HEK293 (cell line): ENCODE data around the gene EDARADD.

Experiments used
- CTCF ChIA-PET: fragments of 350-600 bp; formaldehyde crosslinking; extraction: SDS; loops from one replicate; lab custom pipeline; 2021; ENCODE audit warnings: antibody characterized with exemption; lab: Yijun Ruan, JAX
- POLR2A ChIA-PET: fragments of 300-600 bp; formaldehyde crosslinking; extraction: SDS; loops from one replicate; lab custom pipeline; 2020; ENCODE audit warnings: antibody characterized with exemption, inconsistent platforms; lab: Yijun Ruan, JAX
- H3K27ac ChIP-seq: fragments of 200-500 bp; sonication (Bioruptor generic); 2 replicates; pipeline ENCODE4 v1.5.1; 2014; ENCODE audit warnings: low read depth, low read length, control low read depth, inconsistent platforms; ENCODE audit errors: extremely low read depth
- H3K36me3 ChIP-seq, 2 experiments: fragments of 200-500 bp in 1 of 2; sonication (Bioruptor generic) in 1 of 2; 1 replicate in 1 of 2; 2 replicates in 1 of 2; pipeline ENCODE4 v1.5.1; 2014 to 2017; ENCODE audit warnings: inconsistent platforms in 2 of 2, low read length in 2 of 2; ENCODE audit not compliant: control insufficient read depth in 2 of 2, insufficient read depth in 1 of 2
- H3K4me1 ChIP-seq: fragments of 200-500 bp; sonication (Bioruptor generic); 2 replicates; pipeline ENCODE4 v1.5.1; 2014; ENCODE audit warnings: mild to moderate bottlenecking, low read length, inconsistent platforms; ENCODE audit not compliant: control insufficient read depth, insufficient read depth
- H3K4me3 ChIP-seq: 2 replicates; pipeline ENCODE4 v1.5.1; 2011; ENCODE audit warnings: low read depth, mild to moderate bottlenecking, control low read depth, low read length, moderate library complexity
- H3K9me3 ChIP-seq: fragments of 200-500 bp; sonication (Bioruptor generic); 2 replicates; pipeline ENCODE4 v1.5.1; 2014; ENCODE audit warnings: low read depth, low read length, inconsistent platforms; ENCODE audit not compliant: control insufficient read depth, insufficient read depth
- BCL11A ChIP-seq: fragments of 450-650 bp; formaldehyde crosslinking; IDR thresholded peaks from 2 replicates; pipeline ENCODE4 v1.5.1; 2016; ENCODE audit warnings: low read depth, missing biosample characterization, missing genetic modification characterization
- GFI1B ChIP-seq: fragments of 450-650 bp; formaldehyde crosslinking; IDR thresholded peaks from 2 replicates; pipeline ENCODE4 v1.5.1; 2016; ENCODE audit warnings: missing biosample characterization, missing genetic modification characterization
- GLI2 ChIP-seq: fragments of 450-650 bp; formaldehyde crosslinking; IDR thresholded peaks from 2 replicates; pipeline ENCODE4; 2017; ENCODE audit warnings: missing biosample characterization, missing genetic modification characterization, low read depth, borderline replicate concordance
- REPIN1 ChIP-seq: fragments of 450-650 bp; formaldehyde crosslinking; IDR thresholded peaks from 2 replicates; pipeline ENCODE4 v1.5.1; 2017; ENCODE audit warnings: missing biosample characterization, missing genetic modification characterization, low read depth
- SALL2 ChIP-seq: fragments of 450-650 bp; formaldehyde crosslinking; IDR thresholded peaks from 2 replicates; pipeline ENCODE4 v1.5.0; 2017; ENCODE audit warnings: missing biosample characterization, mild to moderate bottlenecking, missing genetic modification characterization, borderline replicate concordance
- SCRT1 ChIP-seq: fragments of 450-650 bp; formaldehyde crosslinking; IDR thresholded peaks from 2 replicates; pipeline ENCODE4 v1.5.1; 2016; ENCODE audit warnings: missing biosample characterization, missing genetic modification characterization, borderline replicate concordance
- ZBTB20 ChIP-seq: fragments of 450-650 bp; formaldehyde crosslinking; IDR thresholded peaks from 2 replicates; pipeline ENCODE4 v1.5.1; 2016; ENCODE audit warnings: missing biosample characterization, missing genetic modification characterization
- ZNF112 ChIP-seq: fragments of 450-650 bp; formaldehyde crosslinking; IDR thresholded peaks from 2 replicates; pipeline ENCODE4 v1.5.0; 2017; ENCODE audit warnings: missing biosample characterization, missing genetic modification characterization
- ZNF132 ChIP-seq: fragments of 450-650 bp; formaldehyde crosslinking; IDR thresholded peaks from 2 replicates; pipeline ENCODE4 v1.5.1; 2017; ENCODE audit warnings: missing biosample characterization, missing genetic modification characterization, borderline replicate concordance
- ZNF138 ChIP-seq: fragments of 450-650 bp; formaldehyde crosslinking; IDR thresholded peaks from 2 replicates; pipeline ENCODE4 v1.5.1; 2016; ENCODE audit warnings: missing biosample characterization, missing genetic modification characterization, borderline replicate concordance
- ZNF155 ChIP-seq: fragments of 450-650 bp; formaldehyde crosslinking; IDR thresholded peaks from 2 replicates; pipeline ENCODE4 v1.5.1; 2016; ENCODE audit warnings: missing biosample characterization, missing genetic modification characterization
- ZNF157 ChIP-seq: fragments of 450-650 bp; formaldehyde crosslinking; IDR thresholded peaks from 2 replicates; pipeline ENCODE4 v1.5.1; 2016; ENCODE audit warnings: missing biosample characterization, missing genetic modification characterization
- ZNF174 ChIP-seq: fragments of 450-650 bp; formaldehyde crosslinking; IDR thresholded peaks from 2 replicates; pipeline ENCODE4 v1.5.0; 2017; ENCODE audit warnings: missing biosample characterization, mild to moderate bottlenecking, missing genetic modification characterization
- ZNF24 ChIP-seq: fragments of 450-650 bp; formaldehyde crosslinking; IDR thresholded peaks from 2 replicates; pipeline ENCODE4 v1.5.1; 2016; ENCODE audit warnings: missing biosample characterization, missing genetic modification characterization
- ZNF292 ChIP-seq: fragments of 450-650 bp; formaldehyde crosslinking; IDR thresholded peaks from 2 replicates; pipeline ENCODE4 v1.5.1; 2016; ENCODE audit warnings: low read depth, missing biosample characterization, missing genetic modification characterization, borderline replicate concordance
- ZNF350 ChIP-seq: fragments of 450-650 bp; formaldehyde crosslinking; IDR thresholded peaks from 2 replicates; pipeline ENCODE4 v1.5.0; 2017; ENCODE audit warnings: missing biosample characterization, mild to moderate bottlenecking, missing genetic modification characterization
- ZNF354C ChIP-seq: fragments of 450-650 bp; formaldehyde crosslinking; IDR thresholded peaks from 2 replicates; pipeline ENCODE4 v1.5.1; 2016; ENCODE audit warnings: missing biosample characterization, missing genetic modification characterization, low read depth, borderline replicate concordance
- ZNF433 ChIP-seq: fragments of 450-650 bp; formaldehyde crosslinking; IDR thresholded peaks from 2 replicates; pipeline ENCODE4 v1.5.1; 2016; ENCODE audit warnings: missing biosample characterization, missing genetic modification characterization, low read depth
- ZNF549 ChIP-seq: fragments of 450-650 bp; IDR thresholded peaks from 2 replicates; pipeline ENCODE4 v1.5.1; 2018; ENCODE audit warnings: missing biosample characterization, missing genetic modification characterization, mild to moderate bottlenecking, inconsistent platforms, moderate library complexity
- ZNF555 ChIP-seq: fragments of 450-650 bp; formaldehyde crosslinking; conservative IDR thresholded peaks from 2 replicates; pipeline ENCODE4 v1.5.1; 2017; ENCODE audit warnings: missing biosample characterization, mild to moderate bottlenecking, missing genetic modification characterization, inconsistent platforms
- ZNF624 ChIP-seq: fragments of 450-650 bp; formaldehyde crosslinking; IDR thresholded peaks from 2 replicates; pipeline ENCODE4 v1.5.1; 2017; ENCODE audit warnings: missing biosample characterization, missing genetic modification characterization
- ZNF76 ChIP-seq: fragments of 450-650 bp; formaldehyde crosslinking; IDR thresholded peaks from 2 replicates; pipeline ENCODE4; 2016; ENCODE audit warnings: low read depth, missing biosample characterization, missing genetic modification characterization, borderline replicate concordance
- ZNF768 ChIP-seq: fragments of 450-650 bp; formaldehyde crosslinking; IDR thresholded peaks from 2 replicates; pipeline ENCODE4 v1.5.1; 2018; ENCODE audit warnings: missing biosample characterization, mild to moderate bottlenecking, missing genetic modification characterization
- ZSCAN16 ChIP-seq: fragments of 450-650 bp; formaldehyde crosslinking; IDR thresholded peaks from 2 replicates; pipeline ENCODE4 v1.5.1; 2016; ENCODE audit warnings: missing biosample characterization, missing genetic modification characterization
- TF ChIP-seq, protein P1 (sequence below): fragments of 450-650 bp; formaldehyde crosslinking; IDR thresholded peaks from 2 replicates; pipeline ENCODE4 v1.5.1; 2016; ENCODE audit warnings: missing biosample characterization, missing genetic modification characterization
- TF ChIP-seq, protein P2 (sequence below): fragments of 450-650 bp; formaldehyde crosslinking; IDR thresholded peaks from 2 replicates; pipeline ENCODE4 v1.5.1; 2016; ENCODE audit warnings: missing biosample characterization, missing genetic modification characterization
- TF ChIP-seq, protein P3 (sequence below): IDR thresholded peaks from 2 replicates; pipeline ENCODE4 v1.6.1; 2011; ENCODE audit warnings: mild to moderate bottlenecking, low read depth, low read length, borderline replicate concordance

EDARADD gene

DNA sequence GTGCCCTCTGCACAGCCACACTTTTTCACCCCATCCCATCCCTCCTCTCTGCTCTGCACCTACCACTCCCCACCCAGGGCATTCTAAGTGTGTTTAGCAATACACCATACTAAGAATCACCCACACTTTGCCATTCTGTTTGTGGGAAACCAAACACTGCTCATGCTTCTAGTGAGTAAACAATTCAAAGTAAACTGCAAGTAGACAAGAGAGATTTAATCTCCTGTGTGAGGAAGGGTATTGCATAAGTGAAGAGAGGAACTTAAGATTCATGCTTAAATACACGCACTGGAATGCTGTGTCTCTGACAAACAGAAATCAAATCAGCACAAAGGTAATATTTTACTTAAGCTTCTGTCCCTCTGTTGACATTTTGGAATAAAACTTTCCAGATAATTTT, 4.8 kb upstream of the EDARADD start:
- POLR2A ChIA-PET: no interaction called here
- no peaks in the 10 kb centered on the region for H3K36me3 ChIP-seq
- H3K4me3 ChIP-seq: no peak overlapping the region
- H3K27ac ChIP-seq: no peak overlapping the region
- TF ChIP-seq ZBTB20 (tag by site-specific recombination) (no peak), ZNF350 (tag by site-specific recombination) (no peak), ZNF549 (tag by site-specific recombination) (no peak), ZNF354C (tag by site-specific recombination) (no peak), ZNF132 (tag by site-specific recombination) (no peak), ZNF157 (tag by site-specific recombination) (no peak), ZNF76 (tag by site-specific recombination) (no peak), SCRT1 (tag by site-specific recombination) (no peak), ZNF555 (tag by site-specific recombination) (no peak), ZNF24 (no peak), REPIN1 (tag by site-specific recombination) (no peak), SALL2 (tag by site-specific recombination) (no peak), ZNF112 (tag by site-specific recombination) (no peak), ZNF433 (tag by site-specific recombination) (no peak), ZNF292 (tag by site-specific recombination) (no peak)
- TF ChIP-seq, protein P1, sequence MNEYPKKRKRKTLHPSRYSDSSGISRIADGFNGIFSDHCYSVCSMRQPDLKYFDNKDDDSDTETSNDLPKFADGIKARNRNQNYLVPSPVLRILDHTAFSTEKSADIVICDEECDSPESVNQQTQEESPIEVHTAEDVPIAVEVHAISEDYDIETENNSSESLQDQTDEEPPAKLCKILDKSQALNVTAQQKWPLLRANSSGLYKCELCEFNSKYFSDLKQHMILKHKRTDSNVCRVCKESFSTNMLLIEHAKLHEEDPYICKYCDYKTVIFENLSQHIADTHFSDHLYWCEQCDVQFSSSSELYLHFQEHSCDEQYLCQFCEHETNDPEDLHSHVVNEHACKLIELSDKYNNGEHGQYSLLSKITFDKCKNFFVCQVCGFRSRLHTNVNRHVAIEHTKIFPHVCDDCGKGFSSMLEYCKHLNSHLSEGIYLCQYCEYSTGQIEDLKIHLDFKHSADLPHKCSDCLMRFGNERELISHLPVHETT: no peak
- TF ChIP-seq, protein P2, sequence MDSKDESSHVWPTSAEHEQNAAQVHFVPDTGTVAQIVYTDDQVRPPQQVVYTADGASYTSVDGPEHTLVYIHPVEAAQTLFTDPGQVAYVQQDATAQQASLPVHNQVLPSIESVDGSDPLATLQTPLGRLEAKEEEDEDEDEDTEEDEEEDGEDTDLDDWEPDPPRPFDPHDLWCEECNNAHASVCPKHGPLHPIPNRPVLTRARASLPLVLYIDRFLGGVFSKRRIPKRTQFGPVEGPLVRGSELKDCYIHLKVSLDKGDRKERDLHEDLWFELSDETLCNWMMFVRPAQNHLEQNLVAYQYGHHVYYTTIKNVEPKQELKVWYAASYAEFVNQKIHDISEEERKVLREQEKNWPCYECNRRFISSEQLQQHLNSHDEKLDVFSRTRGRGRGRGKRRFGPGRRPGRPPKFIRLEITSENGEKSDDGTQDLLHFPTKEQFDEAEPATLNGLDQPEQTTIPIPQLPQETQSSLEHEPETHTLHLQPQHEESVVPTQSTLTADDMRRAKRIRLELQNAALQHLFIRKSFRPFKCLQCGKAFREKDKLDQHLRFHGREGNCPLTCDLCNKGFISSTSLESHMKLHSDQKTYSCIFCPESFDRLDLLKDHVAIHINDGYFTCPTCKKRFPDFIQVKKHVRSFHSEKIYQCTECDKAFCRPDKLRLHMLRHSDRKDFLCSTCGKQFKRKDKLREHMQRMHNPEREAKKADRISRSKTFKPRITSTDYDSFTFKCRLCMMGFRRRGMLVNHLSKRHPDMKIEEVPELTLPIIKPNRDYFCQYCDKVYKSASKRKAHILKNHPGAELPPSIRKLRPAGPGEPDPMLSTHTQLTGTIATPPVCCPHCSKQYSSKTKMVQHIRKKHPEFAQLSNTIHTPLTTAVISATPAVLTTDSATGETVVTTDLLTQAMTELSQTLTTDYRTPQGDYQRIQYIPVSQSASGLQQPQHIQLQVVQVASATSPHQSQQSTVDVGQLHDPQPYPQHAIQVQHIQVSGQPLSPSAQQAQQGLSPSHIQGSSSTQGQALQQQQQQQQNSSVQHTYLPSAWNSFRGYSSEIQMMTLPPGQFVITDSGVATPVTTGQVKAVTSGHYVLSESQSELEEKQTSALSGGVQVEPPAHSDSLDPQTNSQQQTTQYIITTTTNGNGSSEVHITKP (tag by site-specific recombination): no peak
- TF ChIP-seq, all 188 proteins: peak for 0
- no peaks in the 10 kb centered on the region for H3K4me1 ChIP-seq
- CTCF ChIA-PET: no interaction called here
- H3K9me3 ChIP-seq: no peaks in the 10 kb centered on the region

DNA sequence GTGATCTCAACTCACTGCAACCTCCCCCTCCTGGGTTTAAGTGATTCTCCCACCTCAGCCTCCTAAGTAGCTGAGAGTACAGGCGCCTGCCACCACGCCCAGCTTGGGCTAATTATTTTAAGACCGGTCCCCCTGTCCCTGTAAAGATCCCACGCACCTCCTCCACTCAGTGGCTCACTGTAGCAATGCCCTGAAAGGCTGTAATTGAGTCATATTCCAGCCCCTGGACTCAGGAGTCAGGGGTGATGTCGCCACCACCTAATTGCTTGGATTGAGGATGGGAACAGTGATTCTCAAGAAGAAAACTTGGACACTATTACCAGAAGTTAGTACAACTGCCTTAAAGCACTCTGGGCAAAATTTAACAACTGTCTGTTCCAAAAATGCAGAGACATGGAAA, 3.1 kb upstream of the EDARADD start:
- Histone ChIP-seq H3K27ac (no peak overlapping the region), H3K4me3 (no peak overlapping the region), H3K9me3 (no peaks in the 10 kb centered on the region), H3K4me1 (peaks cover 3% of the 10 kb centered on the region; the same call in 1 of the 2 replicates), H3K36me3 (no peaks in the 10 kb centered on the region)
- POLR2A ChIA-PET: no interaction called here
- CTCF ChIA-PET: no interaction called here
- TF ChIP-seq ZNF768 (tag by site-specific recombination) (no peak), ZNF155 (tag by site-specific recombination) (no peak), GLI2 (tag by site-specific recombination) (no peak), ZBTB20 (tag by site-specific recombination) (0 out of 2 replicates have a peak, but pooled peaks have one; percentile 18), GFI1B (tag by site-specific recombination) (no peak), BCL11A (tag by site-specific recombination) (no peak), ZNF174 (tag by site-specific recombination) (no peak), ZNF138 (no peak), ZSCAN16 (tag by site-specific recombination) (no peak), ZNF624 (tag by site-specific recombination) (no peak)
- TF ChIP-seq, protein P2 (tag by site-specific recombination): 0 out of 2 replicates have a peak, but pooled peaks have one; percentile 10
- TF ChIP-seq, protein P3, sequence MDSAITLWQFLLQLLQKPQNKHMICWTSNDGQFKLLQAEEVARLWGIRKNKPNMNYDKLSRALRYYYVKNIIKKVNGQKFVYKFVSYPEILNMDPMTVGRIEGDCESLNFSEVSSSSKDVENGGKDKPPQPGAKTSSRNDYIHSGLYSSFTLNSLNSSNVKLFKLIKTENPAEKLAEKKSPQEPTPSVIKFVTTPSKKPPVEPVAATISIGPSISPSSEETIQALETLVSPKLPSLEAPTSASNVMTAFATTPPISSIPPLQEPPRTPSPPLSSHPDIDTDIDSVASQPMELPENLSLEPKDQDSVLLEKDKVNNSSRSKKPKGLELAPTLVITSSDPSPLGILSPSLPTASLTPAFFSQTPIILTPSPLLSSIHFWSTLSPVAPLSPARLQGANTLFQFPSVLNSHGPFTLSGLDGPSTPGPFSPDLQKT: no peak
